ENCODE data around the gene PABPN1L.

PABPN1L gene

GRCh38 chr16:88866151-88866920, at the start of gene PABPN1L:
Gene PABPN1L, minus strand, starts transcription at chr16:88866660. Its CDS starts 54 bp downstream, at chr16:88866606.
- no peak for DNase-seq

DNA sequence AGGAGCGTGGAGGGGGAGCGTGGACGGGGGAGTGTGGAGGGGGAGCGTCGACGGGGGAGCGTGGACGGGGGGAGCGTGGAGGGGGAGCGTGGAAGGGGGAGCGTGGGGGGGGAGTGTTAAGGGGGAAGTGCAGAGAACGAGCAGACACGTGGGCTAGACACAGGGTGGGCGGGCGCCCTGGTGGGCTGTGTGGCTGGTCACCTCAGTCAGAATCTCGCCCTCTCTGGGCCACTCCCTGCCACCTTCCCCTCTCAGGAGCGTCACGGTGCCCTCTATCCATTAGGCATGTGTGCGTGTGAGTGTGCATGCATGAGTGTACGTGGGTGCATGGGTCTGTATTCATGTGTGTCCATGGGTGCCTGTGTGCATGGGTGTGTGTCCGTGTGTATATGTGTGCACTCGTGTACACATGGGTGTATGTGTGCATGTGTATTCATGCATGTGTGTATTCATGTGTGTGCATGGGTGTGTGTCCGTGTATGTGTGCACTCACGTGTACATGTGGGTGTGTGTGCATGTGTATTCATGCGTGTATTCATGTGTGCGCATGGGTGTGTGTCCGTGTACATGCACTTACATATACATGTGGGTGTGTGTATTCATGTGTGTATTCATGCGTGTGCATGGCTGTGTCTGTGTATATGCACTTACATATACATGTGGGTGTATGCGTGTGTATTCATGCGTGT, 49.3 kb upstream of the PABPN1L start:
- no peak for DNase-seq

GRCh38 chr16:88914750-88915368, 48.4 kb upstream of the PABPN1L start:
- no peak for DNase-seq

GRCh38 chr16:88913870-88914269, 47.4 kb upstream of the PABPN1L start:
- no peak for DNase-seq

GRCh38 chr16:88913001-88913612, 46.6 kb upstream of the PABPN1L start:
- no peak for DNase-seq

- no peak for DNase-seq
Observed at GRCh38 chr16:88912556-88912955, 46.1 kb upstream of the PABPN1L start.

- DNase-seq: no peak
Observed at GRCh38 chr16:88911946-88912310, 45.5 kb upstream of the PABPN1L start.

DNA sequence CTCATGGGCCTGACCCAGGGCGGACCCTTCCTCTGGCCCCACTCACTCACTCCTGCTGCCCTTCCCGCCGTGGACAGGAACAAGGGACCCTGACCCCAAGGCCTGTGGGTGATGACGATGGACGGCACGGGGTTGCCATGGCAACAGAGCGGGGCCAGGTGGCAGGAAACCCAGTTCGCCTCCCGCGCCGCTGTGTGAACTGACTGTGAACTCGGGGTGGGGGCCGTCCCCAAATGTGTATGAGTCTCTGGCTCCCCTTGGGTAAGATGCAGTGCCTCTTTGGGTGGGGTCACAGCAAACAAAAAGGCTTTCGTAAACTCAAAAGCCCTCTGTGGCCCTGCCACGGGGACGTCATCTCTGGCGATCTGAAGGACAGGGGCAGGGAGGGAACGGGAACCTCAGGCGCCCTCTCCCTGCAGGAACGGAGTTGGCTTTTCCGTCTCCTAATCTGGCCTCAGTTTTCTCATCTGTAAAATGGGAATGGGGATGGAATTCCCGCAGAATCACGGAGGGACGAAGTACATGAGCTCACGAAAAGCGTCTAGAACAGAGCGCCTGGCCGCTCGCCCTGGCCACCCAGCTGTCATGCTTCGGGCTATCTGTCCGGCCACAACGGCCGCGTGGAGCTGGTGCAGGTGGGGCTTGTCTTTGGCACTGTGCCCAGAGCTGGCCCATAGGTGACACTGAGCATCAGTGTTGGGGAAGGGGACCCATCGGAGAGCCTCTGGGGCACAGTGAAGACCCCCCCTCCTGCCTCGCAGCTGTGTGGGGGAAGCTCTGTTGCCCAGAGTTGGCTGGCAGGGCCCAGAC, 44.9 kb upstream of the PABPN1L start:
- no peak for DNase-seq

- DNase-seq: no peak
Observed at GRCh38 chr16:88910284-88911135, 44.0 kb upstream of the PABPN1L start.

- DNase-seq: no peak
Observed at GRCh38 chr16:88909431-88910210, 43.2 kb upstream of the PABPN1L start.

GRCh38 chr16:88908307-88908706, 41.8 kb upstream of the PABPN1L start:
- DNase-seq: no peak

DNA sequence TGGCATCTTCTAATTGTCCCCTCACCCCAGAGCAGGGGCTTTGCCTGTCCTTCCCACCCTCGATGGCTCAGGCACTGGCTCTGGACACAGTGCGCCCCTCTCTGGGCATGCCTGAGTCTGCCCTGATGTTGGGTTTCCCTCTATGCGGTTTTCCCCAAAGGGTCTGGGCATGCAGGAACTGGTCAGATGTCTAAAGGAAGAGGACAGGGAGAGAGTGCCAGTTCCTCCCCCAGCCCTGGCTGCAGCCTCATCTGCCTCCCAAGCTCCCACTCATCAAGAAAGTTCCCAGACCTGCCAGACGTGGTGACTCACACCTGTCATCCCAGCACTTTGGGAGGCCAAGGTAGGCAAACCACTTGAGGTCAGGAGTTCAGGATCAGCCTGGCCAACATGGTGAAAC, 41.3 kb upstream of the PABPN1L start:
- DNase-seq: no peak

DNA sequence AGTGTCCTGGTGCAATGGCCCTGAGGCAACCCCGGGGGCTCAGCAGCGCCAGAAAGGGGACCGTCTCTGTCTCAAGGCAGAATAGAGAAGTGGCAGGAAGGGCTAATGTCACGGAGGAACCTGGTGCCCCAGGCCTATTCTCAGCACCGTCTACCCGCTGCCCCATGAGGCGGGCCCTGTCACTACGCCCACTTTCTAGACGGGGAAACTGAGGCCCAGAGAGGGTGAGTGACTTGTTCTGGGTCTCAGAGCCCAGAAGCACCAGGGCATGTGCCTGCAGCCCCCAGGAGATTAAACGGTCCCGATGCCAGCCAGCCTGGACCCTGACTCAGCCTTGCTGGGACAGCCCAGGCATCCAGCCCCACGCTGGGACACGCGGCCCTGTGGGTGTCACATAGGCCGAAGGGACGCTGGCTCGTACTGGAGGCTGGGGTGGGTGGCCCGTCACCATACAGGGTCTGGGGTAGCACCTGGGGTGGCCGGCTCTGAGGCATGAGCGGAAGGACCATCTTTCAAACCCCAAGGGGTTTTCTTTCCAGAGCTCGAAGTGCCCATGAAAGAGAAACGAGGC, 40.2 kb upstream of the PABPN1L start:
- DNase-seq: no peak

DNA sequence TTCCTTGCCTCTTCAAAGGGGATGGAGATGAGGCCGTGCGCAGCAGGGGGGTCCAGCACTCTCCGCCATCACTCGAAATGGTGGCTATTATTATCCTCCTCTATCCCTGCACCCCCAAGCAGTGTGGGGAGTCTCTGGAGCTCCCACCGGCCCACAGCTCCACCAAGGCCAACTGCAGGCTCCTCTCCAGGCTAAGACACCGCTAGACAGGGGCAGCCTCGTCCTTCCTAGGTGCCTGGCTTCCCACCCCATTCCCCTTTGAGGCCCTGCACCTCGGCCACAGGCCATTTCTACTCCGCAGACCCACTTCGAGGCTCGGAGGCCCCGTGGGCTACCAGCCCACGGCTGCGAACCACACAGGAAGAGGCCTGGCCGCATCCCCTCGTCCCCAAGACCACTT, 39.6 kb upstream of the PABPN1L start:
- DNase-seq: no peak

DNA sequence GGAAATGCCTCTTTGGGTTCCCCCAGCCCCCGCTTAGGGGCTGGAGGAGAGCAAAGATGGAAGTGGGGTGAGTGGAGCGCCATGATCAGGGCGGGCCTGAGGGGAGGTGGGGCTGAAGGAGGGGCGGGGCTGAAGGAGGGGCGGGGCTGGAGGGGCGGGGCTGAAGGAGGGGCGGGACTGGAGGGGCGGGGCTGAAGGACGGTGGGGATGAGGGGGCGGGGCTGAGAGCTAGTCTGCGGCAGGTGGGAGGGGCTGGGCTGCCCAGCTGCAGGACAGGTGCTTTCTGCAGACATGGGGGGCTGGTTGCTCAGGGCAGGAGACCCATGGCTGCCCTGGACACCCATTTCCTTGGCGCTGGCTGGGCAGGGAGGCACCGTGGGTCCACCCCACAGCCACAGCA, 39.1 kb upstream of the PABPN1L start:
- no peak for DNase-seq

DNA sequence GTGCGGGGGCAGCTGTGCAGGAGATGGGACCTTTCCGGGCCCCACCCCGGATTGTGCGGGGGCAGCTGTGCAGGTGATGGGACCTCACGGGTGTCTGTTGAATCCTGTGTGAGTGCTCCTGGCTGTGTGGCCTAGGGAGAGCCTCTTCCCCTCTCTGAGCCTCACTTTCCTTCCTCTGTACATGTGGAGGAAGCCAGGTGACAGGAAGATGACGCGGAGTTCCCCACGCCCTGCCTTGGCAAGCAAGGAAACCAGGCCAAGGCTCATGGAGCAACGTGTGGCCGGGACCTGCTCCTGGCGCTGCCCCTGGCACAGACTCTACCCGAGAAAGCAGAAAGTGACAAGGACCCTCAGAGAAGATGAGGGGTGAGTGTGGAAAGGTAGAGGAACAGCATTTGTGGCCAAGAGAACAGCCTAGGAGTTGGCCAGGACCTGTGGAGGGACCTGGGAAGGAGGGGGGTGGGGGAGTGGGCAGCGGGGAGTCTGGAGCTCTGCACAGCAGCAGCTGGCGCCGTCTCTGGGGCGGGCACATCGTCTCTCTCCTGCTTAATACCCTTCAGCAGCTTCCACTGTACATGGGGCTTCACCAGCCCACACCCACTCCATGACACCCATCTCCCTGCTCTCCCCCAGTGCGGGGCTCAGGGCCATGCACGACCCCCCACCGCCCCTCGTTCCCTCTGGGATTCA, 38.4 kb upstream of the PABPN1L start:
- DNase-seq: no peak

- DNase-seq: no peak
Observed at GRCh38 chr16:88903267-88903666, 36.8 kb upstream of the PABPN1L start.

- no peak for DNase-seq
Observed at GRCh38 chr16:88902744-88903143, 36.3 kb upstream of the PABPN1L start.

DNA sequence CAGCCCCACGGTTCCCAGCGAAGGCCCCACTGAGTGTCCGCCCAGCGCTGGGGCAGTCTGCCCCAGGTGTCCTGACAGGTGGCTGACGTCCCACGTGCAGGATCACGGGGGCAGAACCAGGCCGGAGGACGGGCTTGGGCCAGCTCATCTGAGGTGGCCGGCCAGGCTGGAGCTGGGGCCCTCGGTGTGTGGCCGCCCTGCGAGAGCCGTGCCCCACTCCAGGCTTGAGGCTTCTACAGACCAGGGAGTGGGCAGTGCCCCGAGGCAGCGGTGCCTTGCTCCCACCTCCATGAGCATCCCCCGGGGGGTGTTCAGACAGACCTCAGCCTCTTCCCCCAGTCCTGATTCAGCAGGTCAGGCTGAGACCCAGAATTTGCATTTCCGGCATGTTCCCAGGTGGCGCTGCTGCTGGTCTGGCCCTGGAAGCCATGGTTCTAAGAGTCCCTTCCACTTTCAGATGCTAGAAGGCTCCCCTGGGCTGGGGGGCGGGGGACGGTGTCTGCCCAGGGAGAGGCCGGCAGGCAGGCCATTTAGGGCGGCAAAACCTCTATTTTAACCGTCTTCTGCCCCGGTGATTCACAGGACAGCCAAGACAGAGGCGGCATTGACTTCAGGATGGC, 35.4 kb upstream of the PABPN1L start:
- DNase-seq: no peak

DNA sequence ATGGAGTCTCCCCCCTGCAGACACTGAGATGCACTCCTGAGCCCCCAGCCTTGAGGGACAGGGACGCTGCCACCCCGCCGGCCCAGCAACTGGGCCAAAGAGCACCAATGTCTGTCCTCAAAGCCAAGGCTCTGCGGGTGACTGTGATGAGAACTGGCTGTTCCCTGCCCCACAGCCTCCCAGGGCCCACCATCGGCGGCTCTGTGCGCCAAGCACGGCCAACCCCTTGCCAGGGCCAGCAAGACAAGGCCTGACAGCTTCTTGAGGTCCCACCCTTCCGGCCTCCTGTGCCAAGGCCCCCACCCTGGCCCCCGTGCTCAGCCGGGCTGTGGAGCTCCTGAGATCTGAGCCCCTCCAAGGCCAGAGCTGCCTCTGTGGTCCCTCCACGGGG, 34.2 kb upstream of the PABPN1L start:
- no peak for DNase-seq
